Stomach (tissue), 4 donors: Measurements from ENCODE around the gene ALKBH7.

Source experiments
- CTCF ChIP-seq, 7 experiments: fragments of 450-650 bp in 4 of 7; fragments of 200-600 bp in 3 of 7; sonication (generic) in 3 of 7; IDR thresholded peaks; one replicate each; pipeline ENCODE4 v1.5.1; 2016 to 2019; ENCODE audit warnings: antibody characterized with exemption in 7 of 7, control low read depth in 2 of 7, mild to moderate bottlenecking in 1 of 7
- EP300 ChIP-seq: sonication (generic); formaldehyde crosslinking; IDR thresholded peaks from one replicate; pipeline ENCODE4 v1.6.1; 2017; ENCODE audit warnings: antibody characterized with exemption

GRCh38 chr19:6415591-6416190 is 43.1 kb downstream of the ALKBH7 start:
- TF ChIP-seq CTCF (IDR thresholded peaks at IDR 0.05) (no peak), EP300 (no peak)
